ENCODE data around the gene MCAT.
A peak's percentile ranks its signal among the peaks of the same experiment; 100 is the strongest.
"Not testable (repeated sequence)": the region's sequence is repeated elsewhere in the genome, so short reads cannot be mapped to it uniquely, and the experiment has no call there.

The MCAT gene

GRCh38 chr22:43147821-43148220 is 4.6 kb upstream of the MCAT start:
- Histone ChIP-seq H3K9me3 (ENCODE audit: control extremely low read depth in 1 of 5, control insufficient read depth in 4 of 5, insufficient read depth in 2 of 5, low read depth in 1 of 5, low read length in 4 of 5) (no peaks in the 10 kb centered on the region), H3K27me3 (replicated peaks in 2 of 5; ENCODE audit: control insufficient read depth in 4 of 5, insufficient read depth in 5 of 5, low read length in 4 of 5) (no peaks in the 10 kb centered on the region), H3K4me3 (ENCODE audit: control insufficient read depth in 1 of 7, extremely low read depth in 1 of 7, insufficient read depth in 4 of 7, low read depth in 2 of 7, low read length in 6 of 7) (peak overlapping the region in 4 of 7 experiments; percentile 22 to 60 (median 38)), H3K4me1 (ENCODE audit: control extremely low read depth in 1 of 4, control insufficient read depth in 4 of 4, insufficient read depth in 4 of 4, low read length in 3 of 4) (peaks cover 0 to 56% (median 50%) of the 10 kb centered on the region in 4 experiments), H3K27ac (ENCODE audit: insufficient read depth in 1 of 2, low read depth in 1 of 2, low read length in 2 of 2, poor library complexity in 1 of 2, severe bottlenecking in 2 of 2) (no peak overlapping the region), H3K36me3 (ENCODE audit: control insufficient read depth in 4 of 4, insufficient read depth in 4 of 4, low read length in 3 of 4) (no peaks in the 10 kb centered on the region)
- peak; percentile 57 to 84 (median 84) for DNase-seq
- POLR2A ChIA-PET: interaction anchor here (0.6 to 1.0 kb wide), 2 partner anchors 17 to 532 kb away, joined by 3 to 4 read pairs; no protein-coding TSS in a partner anchor
- WGBS (ENCODE audit: insufficient coverage): 22% methylated on average over 8 of the region's 8 CpGs
- CTCF ChIA-PET: interaction anchor here (1.1 to 2.9 kb wide), 6 partner anchors 10 to 38 kb away, joined by 3 to 14 read pairs (median 4); partner anchors contain the start of gene BIK

GRCh38 chr22:43146332-43146731 is 3.1 kb upstream of the MCAT start:
- not testable (repeated sequence) for DNase-seq; H3K27me3 ChIP-seq (replicated peaks in 2 of 5; ENCODE audit: control insufficient read depth in 4 of 5, insufficient read depth in 5 of 5, low read length in 4 of 5); H3K27ac ChIP-seq (ENCODE audit: insufficient read depth in 1 of 2, low read depth in 1 of 2, low read length in 2 of 2, poor library complexity in 1 of 2, severe bottlenecking in 2 of 2); H3K9me3 ChIP-seq (ENCODE audit: control extremely low read depth in 1 of 5, control insufficient read depth in 4 of 5, insufficient read depth in 2 of 5, low read depth in 1 of 5, low read length in 4 of 5); H3K4me3 ChIP-seq (ENCODE audit: control insufficient read depth in 1 of 7, extremely low read depth in 1 of 7, insufficient read depth in 4 of 7, low read depth in 2 of 7, low read length in 6 of 7); H3K36me3 ChIP-seq (ENCODE audit: control insufficient read depth in 4 of 4, insufficient read depth in 4 of 4, low read length in 3 of 4)
- WGBS (ENCODE audit: insufficient coverage): 90% methylated on average over 13 of the region's 15 CpGs
- ChIA-PET POLR2A (interaction anchor here (0.7 kb wide), 1 partner anchor 289 kb away, joined by 4 read pairs; no protein-coding TSS in a partner anchor), CTCF (interaction anchor here (0.6 to 2.9 kb wide), 4 partner anchors 8 to 457 kb away, joined by 3 to 14 read pairs (median 4); no protein-coding TSS in a partner anchor)
- peaks cover 0 to 52% (median 39%) of the 10 kb centered on the region in 4 experiments for H3K4me1 ChIP-seq (ENCODE audit: control extremely low read depth in 1 of 4, control insufficient read depth in 4 of 4, insufficient read depth in 4 of 4, low read length in 3 of 4)

GRCh38 chr22:43145371-43145770 is 2.2 kb upstream of the MCAT start:
- H3K4me3 ChIP-seq (ENCODE audit: control insufficient read depth in 1 of 7, extremely low read depth in 1 of 7, insufficient read depth in 4 of 7, low read depth in 2 of 7, low read length in 6 of 7); DNase-seq; H3K27ac ChIP-seq (ENCODE audit: insufficient read depth in 1 of 2, low read depth in 1 of 2, low read length in 2 of 2, poor library complexity in 1 of 2, severe bottlenecking in 2 of 2); POLR2A ChIA-PET; H3K9me3 ChIP-seq (ENCODE audit: control extremely low read depth in 1 of 5, control insufficient read depth in 4 of 5, insufficient read depth in 2 of 5, low read depth in 1 of 5, low read length in 4 of 5); H3K27me3 ChIP-seq (replicated peaks in 2 of 5; ENCODE audit: control insufficient read depth in 4 of 5, insufficient read depth in 5 of 5, low read length in 4 of 5): not testable (repeated sequence)
- 100% methylated on average over 4 of the region's 8 CpGs for WGBS (ENCODE audit: insufficient coverage)
- CTCF ChIA-PET: interaction anchor here (1.4 kb wide), 1 partner anchor 18 kb away, joined by 3 read pairs; no protein-coding TSS in a partner anchor
- peaks cover 0 to 45% (median 34%) of the 10 kb centered on the region in 4 experiments for H3K4me1 ChIP-seq (ENCODE audit: control extremely low read depth in 1 of 4, control insufficient read depth in 4 of 4, insufficient read depth in 4 of 4, low read length in 3 of 4)
- H3K36me3 ChIP-seq (ENCODE audit: control insufficient read depth in 4 of 4, insufficient read depth in 4 of 4, low read length in 3 of 4): peaks cover 4 to 10% (median 10%) of the 10 kb centered on the region in 4 experiments

GRCh38 chr22:43144949-43145348 is 1.8 kb upstream of the MCAT start:
- Histone ChIP-seq H3K27ac (ENCODE audit: insufficient read depth in 1 of 2, low read depth in 1 of 2, low read length in 2 of 2, poor library complexity in 1 of 2, severe bottlenecking in 2 of 2) (no peak overlapping the region), H3K4me3 (ENCODE audit: control insufficient read depth in 1 of 7, extremely low read depth in 1 of 7, insufficient read depth in 4 of 7, low read depth in 2 of 7, low read length in 6 of 7) (no peak overlapping the region), H3K9me3 (ENCODE audit: control extremely low read depth in 1 of 5, control insufficient read depth in 4 of 5, insufficient read depth in 2 of 5, low read depth in 1 of 5, low read length in 4 of 5) (no peaks in the 10 kb centered on the region), H3K27me3 (replicated peaks in 2 of 5; ENCODE audit: control insufficient read depth in 4 of 5, insufficient read depth in 5 of 5, low read length in 4 of 5) (no peaks in the 10 kb centered on the region), H3K4me1 (ENCODE audit: control extremely low read depth in 1 of 4, control insufficient read depth in 4 of 4, insufficient read depth in 4 of 4, low read length in 3 of 4) (peaks cover 0 to 45% (median 34%) of the 10 kb centered on the region in 4 experiments), H3K36me3 (ENCODE audit: control insufficient read depth in 4 of 4, insufficient read depth in 4 of 4, low read length in 3 of 4) (peaks cover 6 to 14% (median 14%) of the 10 kb centered on the region in 4 experiments)
- no peak for DNase-seq
- WGBS (ENCODE audit: insufficient coverage): no CpG with 5 or more reads among the region's 3 CpGs
- CTCF ChIA-PET: interaction anchor here (1.4 kb wide), 1 partner anchor 19 kb away, joined by 3 read pairs; no protein-coding TSS in a partner anchor
- POLR2A ChIA-PET: no interaction called here

GRCh38 chr22:43136801-43137200 is 6.4 kb downstream of the MCAT start:
- no peaks in the 10 kb centered on the region for H3K9me3 ChIP-seq (ENCODE audit: control extremely low read depth in 1 of 5, control insufficient read depth in 4 of 5, insufficient read depth in 2 of 5, low read depth in 1 of 5, low read length in 4 of 5)
- peaks cover 16 to 84% (median 63%) of the 10 kb centered on the region in 4 experiments for H3K36me3 ChIP-seq (ENCODE audit: control insufficient read depth in 4 of 4, insufficient read depth in 4 of 4, low read length in 3 of 4)
- H3K4me3 ChIP-seq (ENCODE audit: control insufficient read depth in 1 of 7, extremely low read depth in 1 of 7, insufficient read depth in 4 of 7, low read depth in 2 of 7, low read length in 6 of 7): no peak overlapping the region
- POLR2A ChIA-PET: no interaction called here
- peaks cover 0 to 8% (median 2%) of the 10 kb centered on the region in 4 experiments for H3K4me1 ChIP-seq (ENCODE audit: control extremely low read depth in 1 of 4, control insufficient read depth in 4 of 4, insufficient read depth in 4 of 4, low read length in 3 of 4)
- WGBS (ENCODE audit: insufficient coverage): 73% methylated on average over 10 of the region's 10 CpGs
- no peaks in the 10 kb centered on the region for H3K27me3 ChIP-seq (replicated peaks in 2 of 5; ENCODE audit: control insufficient read depth in 4 of 5, insufficient read depth in 5 of 5, low read length in 4 of 5)
- CTCF ChIA-PET: interaction anchor here (1.7 to 2.3 kb wide), 2 partner anchors 10 to 27 kb away, joined by 6 to 14 read pairs; no protein-coding TSS in a partner anchor
- no peak overlapping the region for H3K27ac ChIP-seq (ENCODE audit: insufficient read depth in 1 of 2, low read depth in 1 of 2, low read length in 2 of 2, poor library complexity in 1 of 2, severe bottlenecking in 2 of 2)
- DNase-seq: no peak

- H3K4me1 ChIP-seq (ENCODE audit: control extremely low read depth in 1 of 4, control insufficient read depth in 4 of 4, insufficient read depth in 4 of 4, low read length in 3 of 4): peaks cover 0 to 6% (median 2%) of the 10 kb centered on the region in 4 experiments
- WGBS (ENCODE audit: insufficient coverage): 43% methylated on average over 4 of the region's 9 CpGs
These were observed 6.9 kb downstream of the MCAT start for GRCh38 chr22:43136255-43136654.

GRCh38 chr22:43135565-43135964 is 7.6 kb downstream of the MCAT start:
- ChIA-PET CTCF (interaction anchor here (0.9 to 2.0 kb wide), 8 partner anchors 12 to 211 kb away, joined by 3 to 11 read pairs (median 5); no protein-coding TSS in a partner anchor), POLR2A (no interaction called here)
- DNase-seq: no peak
- H3K27me3 ChIP-seq (replicated peaks in 2 of 5; ENCODE audit: control insufficient read depth in 4 of 5, insufficient read depth in 5 of 5, low read length in 4 of 5): no peaks in the 10 kb centered on the region
- H3K4me3 ChIP-seq (ENCODE audit: control insufficient read depth in 1 of 7, extremely low read depth in 1 of 7, insufficient read depth in 4 of 7, low read depth in 2 of 7, low read length in 6 of 7): no peak overlapping the region
- H3K27ac ChIP-seq (ENCODE audit: insufficient read depth in 1 of 2, low read depth in 1 of 2, low read length in 2 of 2, poor library complexity in 1 of 2, severe bottlenecking in 2 of 2): no peak overlapping the region
- H3K9me3 ChIP-seq (ENCODE audit: control extremely low read depth in 1 of 5, control insufficient read depth in 4 of 5, insufficient read depth in 2 of 5, low read depth in 1 of 5, low read length in 4 of 5): no peaks in the 10 kb centered on the region
- H3K36me3 ChIP-seq (ENCODE audit: control insufficient read depth in 4 of 4, insufficient read depth in 4 of 4, low read length in 3 of 4): peaks cover 16 to 84% (median 61%) of the 10 kb centered on the region in 4 experiments
- H3K4me1 ChIP-seq (ENCODE audit: control extremely low read depth in 1 of 4, control insufficient read depth in 4 of 4, insufficient read depth in 4 of 4, low read length in 3 of 4): peaks cover 0 to 6% (median 2%) of the 10 kb centered on the region in 4 experiments
- 96% methylated on average over 3 of the region's 5 CpGs for WGBS (ENCODE audit: insufficient coverage)

More at GRCh38 chr22:43136255-43136654, 6.9 kb downstream of the MCAT start:
- no peaks in the 10 kb centered on the region for H3K9me3 ChIP-seq (ENCODE audit: control extremely low read depth in 1 of 5, control insufficient read depth in 4 of 5, insufficient read depth in 2 of 5, low read depth in 1 of 5, low read length in 4 of 5)
- no peak overlapping the region for H3K4me3 ChIP-seq (ENCODE audit: control insufficient read depth in 1 of 7, extremely low read depth in 1 of 7, insufficient read depth in 4 of 7, low read depth in 2 of 7, low read length in 6 of 7)
- no peaks in the 10 kb centered on the region for H3K27me3 ChIP-seq (replicated peaks in 2 of 5; ENCODE audit: control insufficient read depth in 4 of 5, insufficient read depth in 5 of 5, low read length in 4 of 5)
- POLR2A ChIA-PET: interaction anchor here (0.6 kb wide), 1 partner anchor 240 kb away, joined by 3 read pairs; no protein-coding TSS in a partner anchor
- peaks cover 20 to 88% (median 66%) of the 10 kb centered on the region in 4 experiments for H3K36me3 ChIP-seq (ENCODE audit: control insufficient read depth in 4 of 4, insufficient read depth in 4 of 4, low read length in 3 of 4)
- CTCF ChIA-PET: interaction anchor here (0.9 to 1.7 kb wide), 3 partner anchors 11 to 210 kb away, joined by 3 to 6 read pairs (median 5); no protein-coding TSS in a partner anchor
- DNase-seq: peak; percentile 65 to 72 (median 69)
- H3K27ac ChIP-seq (ENCODE audit: insufficient read depth in 1 of 2, low read depth in 1 of 2, low read length in 2 of 2, poor library complexity in 1 of 2, severe bottlenecking in 2 of 2): no peak overlapping the region
